Dedifferentiated amniotic fluid mesenchymal stem cell (primary cell): ENCODE data around the gene RARB.
A peak's percentile ranks its signal among the peaks of the same experiment; 100 is the strongest.

Source experiments
- DNase-seq: peaks from one replicate; pipeline ENCODE4 v3.0.0-alpha.2; 2016; ENCODE audit errors: extremely low spot score

The RARB gene

DNA sequence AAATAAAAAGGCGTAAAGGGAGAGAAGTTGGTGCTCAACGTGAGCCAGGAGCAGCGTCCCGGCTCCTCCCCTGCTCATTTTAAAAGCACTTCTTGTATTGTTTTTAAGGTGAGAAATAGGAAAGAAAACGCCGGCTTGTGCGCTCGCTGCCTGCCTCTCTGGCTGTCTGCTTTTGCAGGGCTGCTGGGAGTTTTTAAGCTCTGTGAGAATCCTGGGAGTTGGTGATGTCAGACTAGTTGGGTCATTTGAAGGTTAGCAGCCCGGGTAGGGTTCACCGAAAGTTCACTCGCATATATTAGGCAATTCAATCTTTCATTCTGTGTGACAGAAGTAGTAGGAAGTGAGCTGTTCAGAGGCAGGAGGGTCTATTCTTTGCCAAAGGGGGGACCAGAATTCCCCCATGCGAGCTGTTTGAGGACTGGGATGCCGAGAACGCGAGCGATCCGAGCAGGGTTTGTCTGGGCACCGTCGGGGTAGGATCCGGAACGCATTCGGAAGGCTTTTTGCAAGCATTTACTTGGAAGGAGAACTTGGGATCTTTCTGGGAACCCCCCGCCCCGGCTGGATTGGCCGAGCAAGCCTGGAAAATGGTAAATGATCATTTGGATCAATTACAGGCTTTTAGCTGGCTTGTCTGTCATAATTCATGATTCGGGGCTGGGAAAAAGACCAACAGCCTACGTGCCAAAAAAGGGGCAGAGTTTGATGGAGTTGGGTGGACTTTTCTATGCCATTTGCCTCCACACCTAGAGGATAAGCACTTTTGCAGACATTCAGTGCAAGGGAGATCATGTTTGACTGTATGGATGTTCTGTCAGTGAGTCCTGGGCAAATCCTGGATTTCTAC, at the start of gene RARB:
Gene RARB, plus strand, starts transcription at position 322 of the 847 bp plus-strand sequence. Its CDS starts 469 bp downstream, at position 791.
- DNase-seq, result peak; percentile 95

DNA sequence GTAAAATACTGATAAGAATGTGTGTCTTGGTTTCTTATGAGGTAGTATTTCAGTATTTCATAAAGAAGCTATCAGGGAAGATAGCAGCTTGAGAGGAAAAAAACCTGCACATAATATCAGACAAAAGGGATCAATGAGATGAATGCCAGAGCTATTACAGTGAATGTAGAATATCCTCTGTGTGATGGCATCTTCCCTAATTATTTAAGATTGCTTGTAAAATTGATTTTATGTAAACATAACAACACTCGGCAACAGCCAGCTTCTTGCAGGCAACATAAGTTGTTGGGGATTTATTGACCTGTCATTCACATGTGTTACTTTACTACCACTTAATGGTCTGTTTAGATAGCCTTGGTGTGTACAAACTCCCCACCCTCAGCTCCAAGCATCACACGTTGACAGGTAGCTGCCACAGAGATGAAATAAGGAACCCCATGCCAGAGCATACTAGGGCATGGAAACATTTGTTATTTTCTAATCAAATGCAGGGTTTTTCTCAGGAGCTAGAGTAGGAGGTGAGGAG, 49.2 kb upstream of the RARB start:
- no peak for DNase-seq

DNA sequence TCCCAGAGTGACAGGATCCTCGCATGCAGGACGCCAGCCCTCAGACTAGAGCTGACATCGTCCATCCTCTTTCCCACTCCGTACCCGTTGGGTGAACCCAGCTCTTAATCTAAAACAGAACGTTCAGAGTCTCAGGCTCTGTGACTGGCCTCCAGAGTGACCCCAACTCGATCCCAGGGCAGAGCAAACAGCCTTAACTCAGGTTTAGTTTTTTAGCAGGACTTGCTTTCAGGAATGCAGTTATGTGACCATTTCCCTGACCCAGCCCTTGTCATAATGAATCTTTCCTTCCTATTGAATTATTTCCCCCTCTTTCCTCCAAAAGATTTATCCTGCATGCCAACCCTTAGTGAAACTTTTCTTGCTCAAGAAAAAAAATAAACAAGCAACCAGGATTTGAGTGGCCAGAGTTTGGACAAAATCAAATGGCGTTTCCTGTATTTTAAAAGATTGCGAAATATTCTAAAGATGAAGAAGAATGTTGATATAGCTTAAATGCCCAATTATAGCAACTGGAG, 47.8 kb upstream of the RARB start:
- peak; percentile 58 for DNase-seq

GRCh38 chr3:25381083-25381482, 47.0 kb upstream of the RARB start:
- DNase-seq, result no peak

GRCh38 chr3:25384471-25384870, 43.6 kb upstream of the RARB start:
- no peak for DNase-seq

DNA sequence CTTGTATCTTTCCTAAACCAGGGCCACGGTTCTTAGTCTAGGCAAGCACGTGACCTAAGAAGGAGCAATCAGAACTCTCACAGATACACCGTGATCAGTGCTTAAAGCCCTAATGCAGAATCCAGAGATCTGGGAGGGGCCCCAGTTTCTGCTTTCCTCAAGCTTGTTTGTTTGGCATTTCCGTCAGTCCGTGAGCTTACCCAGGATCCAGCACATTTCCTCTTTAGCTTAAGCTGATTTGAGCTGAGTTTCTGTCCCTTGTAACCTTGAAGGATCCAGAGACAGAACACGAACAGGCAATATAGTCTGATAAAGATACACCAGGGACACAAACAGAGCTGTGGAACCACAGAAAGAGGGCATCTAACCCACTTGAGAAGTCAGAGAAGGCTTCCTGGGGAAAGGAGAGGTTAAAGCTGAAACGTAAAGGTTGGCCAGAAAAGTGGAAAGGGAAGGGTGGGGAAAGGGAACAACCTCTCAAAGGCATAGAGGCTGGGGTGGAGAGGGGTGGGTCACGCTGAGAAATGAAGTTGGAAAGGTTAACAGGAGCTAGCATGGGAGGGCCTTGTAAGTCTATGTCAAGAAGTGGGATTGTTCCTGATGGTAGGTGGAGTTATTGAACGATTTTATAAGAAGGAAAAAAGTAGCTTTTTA, 42.1 kb upstream of the RARB start:
- no peak for DNase-seq

- DNase-seq, result no peak
Observed at GRCh38 chr3:25386686-25387255, 41.3 kb upstream of the RARB start.

GRCh38 chr3:25390605-25391004, 37.5 kb upstream of the RARB start:
- DNase-seq, result no peak

- no peak for DNase-seq
Observed at GRCh38 chr3:25396251-25396650, 31.8 kb upstream of the RARB start.

DNA sequence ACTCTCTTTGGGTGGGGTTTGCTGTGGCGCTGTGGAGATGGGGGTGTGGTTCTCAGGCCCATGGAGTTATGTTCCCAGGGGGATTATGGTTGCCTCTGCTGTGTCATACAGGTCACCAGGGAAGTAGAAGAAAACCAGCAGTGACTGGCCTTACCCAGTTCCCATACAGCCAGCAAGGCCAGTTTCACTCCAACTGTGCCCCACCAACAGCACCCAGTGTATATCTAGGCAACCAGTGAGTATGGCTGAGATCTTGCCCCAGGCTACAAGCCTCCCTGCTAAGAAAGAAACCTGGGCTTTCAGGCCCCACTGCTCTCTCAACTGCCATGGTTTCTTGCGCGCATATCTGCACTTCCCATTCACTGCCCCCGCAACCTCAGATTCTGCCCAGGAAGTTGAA, 31.4 kb upstream of the RARB start:
- no peak for DNase-seq

DNA sequence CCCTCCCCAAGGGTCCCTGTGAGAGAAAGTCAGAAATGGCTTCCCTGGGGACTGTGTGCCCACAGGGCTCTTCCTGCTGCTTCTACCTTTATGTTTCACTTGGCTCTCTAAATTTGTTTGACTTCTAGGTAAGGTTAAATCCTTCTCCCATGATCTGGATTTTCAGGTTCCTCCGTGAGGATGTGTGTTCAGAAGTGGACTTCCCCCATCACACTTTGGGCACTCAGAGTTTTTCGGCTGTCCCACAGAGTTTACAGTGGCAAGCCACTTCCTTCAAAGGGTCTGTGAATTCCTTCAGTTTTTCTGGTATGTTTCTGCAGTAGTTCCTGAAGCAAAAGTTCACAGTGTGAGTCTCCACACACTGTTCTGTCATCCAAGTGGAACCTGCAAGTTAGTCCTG, 30.9 kb upstream of the RARB start:
- DNase-seq, result no peak

DNA sequence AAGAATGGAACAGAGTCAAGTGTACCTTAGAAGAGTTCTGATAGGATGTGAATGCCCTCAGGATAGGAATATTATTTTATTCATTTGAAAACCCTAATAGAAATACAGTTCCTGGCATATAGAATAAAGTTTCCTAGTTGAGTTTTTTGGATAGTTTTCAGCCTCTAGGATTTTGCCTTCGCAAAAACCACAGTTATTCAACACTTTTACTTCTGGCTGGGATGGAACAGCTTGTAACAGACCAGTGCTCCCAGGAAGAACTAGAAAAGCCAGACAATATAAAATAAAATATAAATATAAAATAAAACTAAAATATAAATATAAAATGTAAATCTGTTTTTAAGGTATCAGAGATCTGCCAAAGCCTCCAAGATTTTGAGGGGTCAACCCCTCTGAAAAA, 27.5 kb upstream of the RARB start:
- DNase-seq, result no peak

DNA sequence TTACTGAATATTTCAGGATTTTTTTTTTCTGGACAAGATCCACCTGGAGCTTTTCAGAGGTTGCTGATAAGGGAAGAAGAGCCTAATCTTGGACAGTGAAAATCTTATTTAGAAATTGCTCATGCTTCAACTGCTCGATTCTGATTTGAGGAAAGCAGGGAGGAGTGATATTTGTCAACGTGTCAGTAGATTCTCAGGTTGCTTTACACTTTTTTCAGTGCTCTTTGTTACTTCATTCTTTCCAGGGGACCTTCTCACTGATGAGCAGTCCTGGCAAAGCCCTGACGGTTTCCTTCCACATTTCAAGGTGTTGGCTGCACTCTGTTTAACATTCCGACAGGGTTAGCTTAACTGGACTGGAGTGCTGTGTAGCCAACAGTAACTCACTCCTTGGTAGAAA, 24.1 kb upstream of the RARB start:
- DNase-seq, result no peak

GRCh38 chr3:25404569-25404968, 23.5 kb upstream of the RARB start:
- no peak for DNase-seq

DNA sequence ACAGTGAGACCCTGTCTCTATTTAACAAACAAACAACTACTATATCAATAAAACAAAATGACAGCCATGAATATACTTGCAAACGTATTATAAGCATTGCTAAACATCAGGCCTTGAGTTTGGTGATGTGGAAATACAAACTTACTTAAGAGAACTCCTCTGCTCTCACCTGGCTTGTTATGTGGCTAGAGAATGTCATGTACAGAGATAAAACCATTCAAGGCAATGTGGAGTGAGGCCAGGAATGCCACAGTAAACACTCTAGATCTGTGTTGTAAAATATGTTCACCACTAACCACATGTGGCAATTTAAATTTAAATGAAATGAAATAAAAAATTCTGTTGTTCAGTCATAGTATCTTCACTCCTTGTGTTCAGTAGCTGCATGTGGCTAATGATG, 22.7 kb upstream of the RARB start:
- DNase-seq, result no peak

- no peak for DNase-seq
Observed at GRCh38 chr3:25410703-25411102, 17.4 kb upstream of the RARB start.

GRCh38 chr3:25412269-25412668, 15.8 kb upstream of the RARB start:
- no peak for DNase-seq

- no peak for DNase-seq
Observed at GRCh38 chr3:25416176-25416575, 11.9 kb upstream of the RARB start.

DNA sequence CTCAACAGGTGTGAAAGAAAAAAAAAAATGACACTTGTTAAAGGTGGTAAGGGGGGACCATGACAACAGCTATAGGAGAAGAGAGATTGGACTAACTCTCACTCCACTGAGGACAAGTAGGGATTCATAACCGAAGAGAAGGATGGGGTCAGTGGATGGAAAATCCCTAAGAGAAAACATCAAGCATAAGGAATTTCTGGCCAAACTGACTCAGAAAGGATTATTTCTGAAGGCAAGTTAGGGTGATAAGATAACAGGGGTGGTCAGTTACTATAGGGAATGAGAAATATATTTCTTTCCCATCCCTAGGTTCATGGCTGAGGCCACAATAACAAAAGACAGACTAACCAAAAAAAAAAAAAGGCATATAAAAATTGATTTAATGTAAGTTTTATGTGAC, 9.5 kb upstream of the RARB start:
- DNase-seq, result no peak

GRCh38 chr3:25419251-25419650, 8.8 kb upstream of the RARB start:
- DNase-seq, result no peak

DNA sequence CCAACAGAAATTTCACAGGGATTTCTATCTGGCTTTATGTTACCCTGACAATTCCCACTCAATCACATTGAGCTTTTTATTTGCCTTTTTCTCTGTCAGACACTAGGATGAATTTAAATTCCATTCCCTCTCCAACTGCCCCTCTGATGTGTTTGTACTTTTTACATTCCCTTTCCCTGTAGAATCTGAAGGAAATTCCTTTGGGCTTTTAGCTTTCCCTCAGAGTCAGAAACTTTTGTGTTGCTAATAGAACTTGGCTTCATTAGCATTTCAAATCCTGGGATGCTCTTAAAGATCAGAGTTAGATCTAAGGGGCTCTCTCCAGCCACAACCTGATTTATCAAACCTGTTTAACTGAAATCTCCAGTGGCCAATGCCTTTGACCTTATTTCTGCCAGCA, 7.9 kb upstream of the RARB start:
- DNase-seq, result no peak

DNA sequence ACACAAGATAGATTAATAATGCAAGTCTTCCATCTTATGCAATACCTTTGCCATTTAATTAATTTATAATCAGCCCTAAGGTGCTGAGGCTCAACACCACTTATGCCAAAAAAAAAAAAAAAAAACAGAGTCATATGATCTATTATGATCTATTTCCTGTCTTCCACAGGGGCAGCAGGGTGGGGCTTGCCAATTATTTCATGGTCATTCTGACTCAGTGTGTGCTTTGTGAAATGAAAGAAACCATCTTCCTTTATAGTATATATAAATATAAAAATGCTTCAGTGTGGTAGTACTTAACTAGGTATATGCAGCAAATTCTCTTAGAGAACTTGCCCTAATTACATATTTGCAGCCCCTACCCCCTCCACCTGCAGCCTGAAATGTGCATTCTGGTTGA, 7.2 kb upstream of the RARB start:
- no peak for DNase-seq

GRCh38 chr3:25421747-25422146, 6.3 kb upstream of the RARB start:
- DNase-seq, result no peak
